CD4-positive, alpha-beta memory T cell (primary cell): Measurements from ENCODE around the gene PPP1R13B. TPM values are rescaled to one million over a fixed set of nuclear protein-coding genes. Genes with fewer than 3 reads are reported as not detected.

ENCODE experiments used
- CTCF ChIA-PET: fragments of 350-600 bp; sonication (Branson Sonifier 250); formaldehyde crosslinking; loops from one replicate; lab custom pipeline; 2021; ENCODE audit warnings: inconsistent platforms; ENCODE audit not compliant: partially characterized antibody; lab: Charles Lee
- POLR2A ChIA-PET: fragments of 350-600 bp; sonication (Branson Sonifier 250); formaldehyde crosslinking; loops from one replicate; lab custom pipeline; 2021; ENCODE audit not compliant: partially characterized antibody; lab: Charles Lee
- DNase-seq, 5 donors: peaks; one replicate each; pipeline versions ENCODE4 v3.0.0 to v3.0.0-alpha.2; 2020 to 2022; ENCODE audit warnings: mixed read lengths in 1 of 5
- H3K27ac ChIP-seq: one replicate; pipeline ENCODE4 v1.7.0; 2013; ENCODE audit warnings: low read depth, low read length
- H3K27me3 ChIP-seq: 2 replicates; pipeline ENCODE4 v1.7.0; 2013; ENCODE audit warnings: mild to moderate bottlenecking, low read length, moderate library complexity; ENCODE audit not compliant: insufficient read depth
- H3K36me3 ChIP-seq: 2 replicates; pipeline ENCODE4 v1.7.0; 2013; ENCODE audit warnings: mild to moderate bottlenecking, low read length, moderate library complexity; ENCODE audit not compliant: insufficient read depth
- H3K4me1 ChIP-seq: 2 replicates; pipeline ENCODE4 v1.7.0; 2013; ENCODE audit warnings: mild to moderate bottlenecking, low read length, moderate library complexity; ENCODE audit not compliant: insufficient read depth
- H3K4me3 ChIP-seq, 2 donors: one replicate each; pipeline ENCODE4 v1.7.0; 2013; ENCODE audit warnings: low read length in 2 of 2, mild to moderate bottlenecking in 1 of 2
- H3K9me3 ChIP-seq, 2 donors: one replicate each; pipeline ENCODE4 v1.7.0; 2013; ENCODE audit warnings: low read length in 2 of 2, control low read depth in 1 of 2; ENCODE audit not compliant: control insufficient read depth in 1 of 2
- H3K27ac Mint-ChIP-seq, 7 donors: one replicate each; pipeline ENCODE4 v1.8.0; 2020 to 2021; ENCODE audit warnings: mixed read lengths in 7 of 7, mild to moderate bottlenecking in 6 of 7, inconsistent platforms in 3 of 7, moderate library complexity in 3 of 7
- H3K27me3 Mint-ChIP-seq, 2 donors: one replicate each; pipeline ENCODE4 v1.8.0; 2020 to 2021; ENCODE audit warnings: mixed read lengths in 2 of 2
- H3K36me3 Mint-ChIP-seq, 2 donors: one replicate each; pipeline ENCODE4 v1.8.0; 2020 to 2021; ENCODE audit warnings: mixed read lengths in 2 of 2, inconsistent platforms in 1 of 2, mild to moderate bottlenecking in 1 of 2
- H3K4me1 Mint-ChIP-seq, 4 donors: one replicate each; pipeline ENCODE4 v1.8.0; 2020 to 2021; ENCODE audit warnings: mixed read lengths in 4 of 4, mild to moderate bottlenecking in 1 of 4
- H3K4me3 Mint-ChIP-seq, 8 donors: one replicate each; pipeline ENCODE4 v1.8.0; 2020 to 2021; ENCODE audit warnings: mixed read lengths in 8 of 8, mild to moderate bottlenecking in 7 of 8, moderate library complexity in 6 of 8, inconsistent platforms in 3 of 8
- H3K9me3 Mint-ChIP-seq, 8 donors: one replicate each; pipeline ENCODE4 v1.8.0; 2020 to 2021; ENCODE audit warnings: mixed read lengths in 8 of 8, mild to moderate bottlenecking in 5 of 8, inconsistent platforms in 3 of 8, moderate library complexity in 1 of 8
- intact Hi-C: fragments of 100-400 bp; cut with micrococcal nuclease; formaldehyde crosslinking; loops from one replicate; pipeline ENCODE4 v1.15.1; 2023
- polyA plus RNA-seq, 2 donors: library from polyadenylated mRNA; unstranded; fragments of 300-500 nt; fragmentation: Illumina TruSeq; gene quantifications; one replicate each; pipeline ENCODE4 v1.2.3, GENCODE V29; 2021
- total RNA-seq, 2 experiments: library from RNA; stranded (reverse); gene quantifications; one replicate each; pipeline ENCODE4 v1.2.3, GENCODE V29; 2021

PPP1R13B gene
- total and polyA plus RNA-seq, 4 experiments from 2014 or later, result 0.72 to 30.5 (median 15.7) TPM

DNA sequence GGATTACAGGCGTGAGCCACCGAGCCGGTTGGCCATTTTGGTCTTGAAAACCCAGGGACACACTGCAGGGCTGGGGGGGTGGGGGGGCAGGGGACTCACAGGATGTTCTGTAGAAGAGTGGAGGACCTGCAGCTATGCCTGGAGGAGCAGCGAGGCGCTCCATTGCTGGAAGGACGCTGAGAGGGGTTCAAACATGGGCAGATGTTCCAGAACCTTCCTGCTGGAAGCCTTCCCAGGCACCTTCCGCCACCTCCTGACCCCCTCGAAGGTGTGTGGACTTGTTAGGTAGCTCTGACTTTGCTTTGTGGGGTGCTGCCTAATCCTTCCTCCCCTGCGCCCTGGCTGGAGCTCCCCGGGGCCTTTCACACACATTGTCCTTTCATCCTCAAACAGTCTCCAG is 19.6 kb upstream of the PPP1R13B start:
- peaks cover 6 to 7% of the 10 kb centered on the region in 2 donors for H3K27me3 Mint-ChIP-seq
- no peak overlapping the region for H3K4me3 ChIP-seq
- no peak overlapping the region for H3K27ac ChIP-seq
- ChIA-PET POLR2A (no interaction called here), CTCF (no interaction called here)
- H3K4me3 Mint-ChIP-seq, result no peak overlapping the region
- DNase-seq, result no peak
- intact Hi-C loops, result no loop called here
- H3K9me3 ChIP-seq, result no peaks in the 10 kb centered on the region
- no peak overlapping the region for H3K27ac Mint-ChIP-seq
- no peaks in the 10 kb centered on the region for H3K27me3 ChIP-seq
- H3K36me3 ChIP-seq, result no peaks in the 10 kb centered on the region
- no peaks in the 10 kb centered on the region for H3K36me3 Mint-ChIP-seq
- no peaks in the 10 kb centered on the region for H3K9me3 Mint-ChIP-seq
- H3K4me1 ChIP-seq, result peaks cover 5% of the 10 kb centered on the region
- H3K4me1 Mint-ChIP-seq, result peaks cover 0 to 4% (median 0%) of the 10 kb centered on the region in 4 donors

DNA sequence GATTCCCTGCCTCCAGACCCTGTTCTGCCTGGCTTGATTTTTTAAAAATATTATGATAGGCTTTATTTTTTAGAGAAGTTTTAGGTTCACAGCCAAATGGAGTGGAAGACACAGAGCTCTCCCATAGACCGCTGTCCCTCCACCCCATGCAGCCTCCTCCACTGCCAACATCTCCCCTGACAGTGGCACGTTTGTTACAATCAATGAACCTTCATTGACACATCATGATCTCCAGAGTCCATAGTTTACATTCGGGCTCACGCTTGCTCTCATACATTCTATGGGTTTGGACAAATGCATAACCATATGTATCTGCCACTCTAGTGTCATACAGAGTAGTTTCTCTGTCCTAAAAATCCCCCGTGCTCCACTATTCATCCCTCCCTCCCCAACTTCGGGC is 15.9 kb upstream of the PPP1R13B start:
- no peaks in the 10 kb centered on the region for H3K27me3 ChIP-seq
- no peaks in the 10 kb centered on the region for H3K9me3 Mint-ChIP-seq
- intact Hi-C loops, result no loop called here
- H3K36me3 ChIP-seq, result no peaks in the 10 kb centered on the region
- H3K27me3 Mint-ChIP-seq, result peaks cover 6 to 11% of the 10 kb centered on the region in 2 donors
- no peak overlapping the region for H3K4me3 ChIP-seq
- no peaks in the 10 kb centered on the region for H3K9me3 ChIP-seq
- no peak for DNase-seq
- no peaks in the 10 kb centered on the region for H3K36me3 Mint-ChIP-seq
- peak overlapping the region in 1 of 7 donors; percentile 37 for H3K27ac Mint-ChIP-seq
- ChIA-PET CTCF (interaction anchor here (0.7 to 1.0 kb wide), 2 partner anchors 55 to 1362 kb away, joined by 3 read pairs; no protein-coding TSS in a partner anchor), POLR2A (no interaction called here)
- no peak overlapping the region for H3K4me3 Mint-ChIP-seq
- no peaks in the 10 kb centered on the region for H3K4me1 Mint-ChIP-seq
- H3K27ac ChIP-seq, result no peak overlapping the region
- H3K4me1 ChIP-seq, result no peaks in the 10 kb centered on the region

DNA sequence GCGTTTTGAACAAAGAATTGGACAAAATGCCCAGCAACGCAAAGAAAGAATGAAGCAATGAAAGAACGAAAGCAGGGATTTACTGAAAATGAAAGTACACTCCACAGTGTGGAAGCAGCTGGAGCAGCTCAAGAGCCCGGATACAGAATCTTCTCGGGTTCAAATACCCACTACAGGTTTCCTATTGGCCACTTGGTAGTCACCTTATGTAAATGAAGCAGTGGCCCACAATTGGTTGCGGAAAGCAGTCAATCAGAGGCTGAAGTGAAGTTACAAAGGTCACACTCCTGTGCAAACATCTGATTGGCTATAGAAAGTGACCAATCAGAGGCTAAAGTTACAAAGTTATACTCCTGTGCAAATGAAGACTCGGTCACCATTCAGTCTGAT is 15.0 kb upstream of the PPP1R13B start:
- no peak overlapping the region for H3K4me3 ChIP-seq
- peak overlapping the region in 1 of 7 donors; percentile 64 for H3K27ac Mint-ChIP-seq
- ChIA-PET CTCF (no interaction called here), POLR2A (no interaction called here)
- no peak overlapping the region for H3K4me3 Mint-ChIP-seq
- H3K27ac ChIP-seq, result no peak overlapping the region
- H3K4me1 ChIP-seq, result no peaks in the 10 kb centered on the region
- no peak for DNase-seq
- intact Hi-C loops, result no loop called here
- no peaks in the 10 kb centered on the region for H3K9me3 ChIP-seq
- H3K36me3 ChIP-seq, result no peaks in the 10 kb centered on the region
- no peaks in the 10 kb centered on the region for H3K27me3 ChIP-seq
- H3K36me3 Mint-ChIP-seq, result no peaks in the 10 kb centered on the region
- peaks cover 4 to 11% of the 10 kb centered on the region in 2 donors for H3K27me3 Mint-ChIP-seq
- no peaks in the 10 kb centered on the region for H3K9me3 Mint-ChIP-seq
- no peaks in the 10 kb centered on the region for H3K4me1 Mint-ChIP-seq

DNA sequence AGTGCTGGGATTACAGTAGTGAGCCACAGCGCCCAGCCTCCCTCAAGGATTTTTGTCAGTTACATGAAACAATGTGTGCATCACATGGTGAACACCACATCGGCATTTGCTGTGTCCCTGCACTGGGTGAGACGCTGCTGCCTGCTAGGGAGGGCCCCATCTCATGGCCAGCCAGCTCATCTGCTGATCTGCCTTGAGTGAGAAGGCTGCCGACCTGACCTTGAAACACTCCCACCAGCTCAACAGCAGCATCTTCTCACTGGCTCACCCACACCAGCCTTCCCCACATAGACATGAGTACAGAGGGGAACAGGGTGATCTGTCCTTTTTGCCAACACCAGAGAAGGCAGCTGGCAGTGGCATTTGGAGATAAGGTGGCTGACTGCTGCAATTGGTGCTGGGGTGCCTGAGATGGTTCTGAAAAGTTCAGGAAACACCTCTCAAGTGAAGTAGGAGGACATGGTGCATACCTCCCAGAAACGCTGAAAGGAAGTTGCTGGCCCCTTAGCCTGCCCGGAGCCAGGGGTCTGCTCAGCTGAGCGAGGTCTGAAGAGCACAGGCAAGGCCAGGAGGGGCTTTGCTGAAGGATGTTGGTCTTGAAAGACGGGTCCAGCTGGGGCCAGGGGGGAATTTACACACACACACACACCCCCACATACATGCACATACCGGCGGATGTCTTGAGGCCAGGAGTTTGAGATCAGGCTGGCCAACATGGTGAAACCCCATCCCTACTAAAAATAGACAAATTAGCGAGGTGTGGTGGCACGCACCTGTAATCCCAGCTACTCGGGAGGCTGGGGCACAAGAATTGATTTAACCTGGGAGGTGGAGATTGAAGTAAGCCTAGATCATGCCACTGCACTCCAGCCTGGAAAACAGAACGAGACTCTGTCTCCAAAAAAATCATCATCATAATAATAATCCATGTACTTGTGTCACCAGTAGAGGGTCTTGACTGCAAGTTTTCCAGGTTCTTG is 14.3 kb upstream of the PPP1R13B start:
- H3K4me3 Mint-ChIP-seq, result no peak overlapping the region
- H3K27me3 Mint-ChIP-seq, result peaks cover 4 to 11% of the 10 kb centered on the region in 2 donors
- intact Hi-C loops, result no loop called here
- H3K36me3 Mint-ChIP-seq, result no peaks in the 10 kb centered on the region
- H3K4me1 Mint-ChIP-seq, result no peaks in the 10 kb centered on the region
- Histone ChIP-seq H3K36me3 (no peaks in the 10 kb centered on the region), H3K9me3 (no peaks in the 10 kb centered on the region), H3K27me3 (no peaks in the 10 kb centered on the region), H3K4me1 (no peaks in the 10 kb centered on the region), H3K27ac (no peak overlapping the region), H3K4me3 (no peak overlapping the region)
- no peaks in the 10 kb centered on the region for H3K9me3 Mint-ChIP-seq
- H3K27ac Mint-ChIP-seq, result peak overlapping the region in 1 of 7 donors; percentile 64
- DNase-seq, result no peak
- POLR2A ChIA-PET, result no interaction called here
- CTCF ChIA-PET, result no interaction called here

DNA sequence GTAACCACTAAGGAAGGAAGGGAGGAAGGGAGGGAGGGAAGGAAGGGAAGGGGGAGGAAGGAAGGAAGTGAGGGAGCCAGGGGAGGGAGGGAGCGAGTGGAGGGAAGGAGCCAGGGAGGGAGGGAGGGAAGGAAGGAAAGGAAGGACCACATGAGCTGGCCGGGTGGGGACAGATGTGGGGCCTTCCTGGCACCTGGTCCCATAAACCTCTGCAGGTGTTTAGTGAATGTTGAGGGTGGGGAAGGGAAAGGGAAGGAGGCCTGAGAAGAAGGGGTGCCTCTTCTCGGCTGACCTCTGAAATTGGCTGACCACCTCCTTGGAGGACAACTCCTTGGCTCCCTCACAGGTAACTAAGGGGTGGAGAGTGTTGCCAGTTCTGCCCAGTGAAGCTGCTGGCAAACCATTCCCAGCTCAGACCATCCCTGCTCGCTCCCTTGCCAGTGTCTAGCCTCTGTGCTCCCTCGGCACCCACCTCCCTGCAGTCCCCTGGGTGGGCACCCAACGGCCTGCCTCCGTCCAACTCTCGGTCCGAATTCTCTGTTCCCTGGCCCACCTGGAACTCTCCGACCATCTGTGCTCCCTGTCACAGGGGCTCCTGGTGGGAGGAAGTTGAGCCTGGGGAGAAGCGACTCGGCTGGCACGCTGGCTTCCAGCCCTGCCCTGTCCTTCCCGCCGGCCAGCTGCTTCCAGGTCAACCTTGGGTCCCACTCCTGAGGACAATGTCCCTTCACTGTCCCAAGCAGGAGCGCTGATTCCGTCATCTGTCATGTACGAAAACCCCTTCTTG is 12.2 kb upstream of the PPP1R13B start:
- Mint-ChIP-seq H3K4me3 (no peak overlapping the region), H3K9me3 (no peaks in the 10 kb centered on the region), H3K27me3 (peaks cover 4 to 11% of the 10 kb centered on the region in 2 donors), H3K27ac (no peak overlapping the region), H3K36me3 (no peaks in the 10 kb centered on the region), H3K4me1 (no peaks in the 10 kb centered on the region)
- intact Hi-C loops, result no loop called here
- Histone ChIP-seq H3K9me3 (no peaks in the 10 kb centered on the region), H3K4me3 (no peak overlapping the region), H3K36me3 (no peaks in the 10 kb centered on the region), H3K27ac (no peak overlapping the region), H3K4me1 (no peaks in the 10 kb centered on the region), H3K27me3 (no peaks in the 10 kb centered on the region)
- ChIA-PET CTCF (no interaction called here), POLR2A (no interaction called here)
- DNase-seq, result no peak

DNA sequence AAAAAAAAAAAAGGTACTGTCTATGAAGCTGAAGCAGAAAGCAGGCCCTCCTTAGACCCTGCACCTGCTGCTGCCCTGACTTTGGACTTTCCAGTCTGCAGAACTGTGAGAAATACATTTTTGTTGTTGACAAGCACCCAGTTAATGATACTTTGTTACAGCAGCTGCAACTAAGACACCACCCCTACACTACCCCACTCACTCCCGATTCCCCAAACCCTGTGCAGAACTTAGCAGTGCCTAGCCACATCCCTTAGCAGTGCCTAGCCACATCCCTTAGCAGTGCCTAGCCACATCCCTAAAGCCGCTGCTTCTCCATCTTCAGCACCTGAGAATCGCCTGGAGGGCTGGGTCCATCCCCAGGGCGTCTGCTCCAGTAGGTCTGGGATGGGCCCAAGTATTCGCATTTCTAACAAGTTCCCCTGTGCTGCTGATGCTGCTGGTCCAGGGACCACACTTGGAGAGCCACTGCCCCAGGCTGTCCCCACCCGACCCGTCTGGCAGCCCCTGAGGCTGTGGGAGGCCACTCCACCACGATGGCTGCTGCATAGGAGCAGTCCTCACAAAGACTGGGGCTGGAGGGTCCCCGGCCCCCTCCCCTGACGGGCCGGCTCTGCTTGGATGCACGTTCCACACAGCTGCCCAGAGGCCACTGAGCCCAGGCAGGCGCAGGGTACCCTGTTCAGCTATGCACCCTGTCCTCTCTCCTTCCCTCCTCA is 10.8 kb upstream of the PPP1R13B start:
- Histone ChIP-seq H3K9me3 (no peaks in the 10 kb centered on the region), H3K4me3 (no peak overlapping the region), H3K4me1 (no peaks in the 10 kb centered on the region), H3K27me3 (no peaks in the 10 kb centered on the region), H3K27ac (no peak overlapping the region), H3K36me3 (no peaks in the 10 kb centered on the region)
- intact Hi-C loops, result no loop called here
- CTCF ChIA-PET, result interaction anchor here (0.7 kb wide), 2 partner anchors 50 to 1461 kb away, joined by 3 read pairs; no protein-coding TSS in a partner anchor
- Mint-ChIP-seq H3K27ac (no peak overlapping the region), H3K36me3 (no peaks in the 10 kb centered on the region), H3K9me3 (no peaks in the 10 kb centered on the region), H3K4me3 (no peak overlapping the region), H3K27me3 (peaks cover under 1 to 8% of the 10 kb centered on the region in 2 donors), H3K4me1 (peaks cover 0 to 5% (median under 1%) of the 10 kb centered on the region in 4 donors)
- DNase-seq, result no peak
- POLR2A ChIA-PET, result no interaction called here
